ENCODE results near the gene CAPN10. TPM values are rescaled to one million over a fixed set of nuclear protein-coding genes. Genes with fewer than 3 reads are reported as not detected.

CAPN10 gene
- polyA plus RNA-seq, 1 donor (not counting 4 experiments of a cell fraction or from before 2014, with no cell fraction given): 7.1 TPM

DNA sequence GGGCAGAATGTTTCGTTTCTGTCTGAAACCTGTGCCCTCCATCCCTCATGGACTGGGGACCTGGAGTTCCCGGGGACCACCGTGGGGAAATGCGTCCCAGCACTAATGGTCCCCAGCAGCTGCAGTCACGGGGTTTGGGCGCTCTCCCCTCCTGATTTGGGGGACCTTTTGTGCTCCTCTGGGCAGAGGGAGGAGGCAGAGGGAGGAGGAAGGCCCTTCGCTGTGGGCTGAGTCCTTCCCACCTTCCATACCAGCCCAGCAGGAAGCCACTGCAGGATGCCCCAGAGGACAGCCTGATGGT is 41.9 kb downstream of the CAPN10 start:
- DNase-seq (ENCODE audit: low read depth, low spot score) (no peak), FAIRE-seq (no peak)
- Histone ChIP-seq H3K4me3 (ENCODE audit: control insufficient read depth in 2 of 3, extremely low read depth in 1 of 3, insufficient read depth in 2 of 3, low read depth in 1 of 3, low read length in 3 of 3) (no peak overlapping the region), H3K9me3 (ENCODE audit: control insufficient read depth, low read depth, low read length) (no peaks in the 10 kb centered on the region), H3K27ac (ENCODE audit: control insufficient read depth, insufficient read depth, low read length) (no peak overlapping the region), H3K4me1 (ENCODE audit: control insufficient read depth, extremely low read depth, insufficient read depth, low read length) (no peaks in the 10 kb centered on the region), H2AFZ (ENCODE audit: control insufficient read depth, low read length) (no peak overlapping the region), H3K4me2 (ENCODE audit: control insufficient read depth, extremely low read depth, insufficient read depth, low read depth, low read length) (no peak overlapping the region), H3K79me2 (ENCODE audit: control insufficient read depth, insufficient read depth, low read length) (no peaks in the 10 kb centered on the region), H4K20me1 (ENCODE audit: control insufficient read depth, extremely low read depth, insufficient read depth, low read length) (no peaks in the 10 kb centered on the region), H3K36me3 (ENCODE audit: control insufficient read depth in 2 of 2, extremely low read depth in 1 of 2, insufficient read depth in 2 of 2, low read length in 2 of 2) (no peaks in the 10 kb centered on the region), H3K27me3 (ENCODE audit: control insufficient read depth, extremely low read depth, insufficient read depth, low read length) (no peaks in the 10 kb centered on the region), H3K9me1 (ENCODE audit: control insufficient read depth, extremely low read depth, insufficient read depth, low read length) (no peaks in the 10 kb centered on the region), H3K9ac (ENCODE audit: control insufficient read depth, extremely low read depth, insufficient read depth, low read length) (no peak overlapping the region)
- dilution Hi-C loops (cut with MboI; ENCODE audit: extremely low pct_ligation_motif_present, low sequenced_read_pairs): no loop called here
- TF ChIP-seq EZH2 (IDR thresholded peaks at IDR 0.05; ENCODE audit: low read length): no peak
- TF ChIP-seq, protein P1, sequence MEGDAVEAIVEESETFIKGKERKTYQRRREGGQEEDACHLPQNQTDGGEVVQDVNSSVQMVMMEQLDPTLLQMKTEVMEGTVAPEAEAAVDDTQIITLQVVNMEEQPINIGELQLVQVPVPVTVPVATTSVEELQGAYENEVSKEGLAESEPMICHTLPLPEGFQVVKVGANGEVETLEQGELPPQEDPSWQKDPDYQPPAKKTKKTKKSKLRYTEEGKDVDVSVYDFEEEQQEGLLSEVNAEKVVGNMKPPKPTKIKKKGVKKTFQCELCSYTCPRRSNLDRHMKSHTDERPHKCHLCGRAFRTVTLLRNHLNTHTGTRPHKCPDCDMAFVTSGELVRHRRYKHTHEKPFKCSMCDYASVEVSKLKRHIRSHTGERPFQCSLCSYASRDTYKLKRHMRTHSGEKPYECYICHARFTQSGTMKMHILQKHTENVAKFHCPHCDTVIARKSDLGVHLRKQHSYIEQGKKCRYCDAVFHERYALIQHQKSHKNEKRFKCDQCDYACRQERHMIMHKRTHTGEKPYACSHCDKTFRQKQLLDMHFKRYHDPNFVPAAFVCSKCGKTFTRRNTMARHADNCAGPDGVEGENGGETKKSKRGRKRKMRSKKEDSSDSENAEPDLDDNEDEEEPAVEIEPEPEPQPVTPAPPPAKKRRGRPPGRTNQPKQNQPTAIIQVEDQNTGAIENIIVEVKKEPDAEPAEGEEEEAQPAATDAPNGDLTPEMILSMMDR (optimal IDR thresholded peaks at IDR 0.05 in 1 of 3, IDR thresholded peaks at IDR 0.05 in 1 of 3, conservative IDR thresholded peaks at IDR 0.05 in 1 of 3; ENCODE audit: extremely low read depth in 1 of 3, insufficient read depth in 2 of 3, low read length in 3 of 3): no peak

GRCh38 chr2:240628808-240629618 is 42.5 kb downstream of the CAPN10 start:
- FAIRE-seq (no peak), DNase-seq (ENCODE audit: low read depth, low spot score) (no peak)
- H3K79me2 ChIP-seq (ENCODE audit: control insufficient read depth, insufficient read depth, low read length): no peaks in the 10 kb centered on the region
- dilution Hi-C loops (cut with MboI; ENCODE audit: extremely low pct_ligation_motif_present, low sequenced_read_pairs): no loop called here
- H3K27me3 ChIP-seq (ENCODE audit: control insufficient read depth, extremely low read depth, insufficient read depth, low read length): no peaks in the 10 kb centered on the region
- H3K27ac ChIP-seq (ENCODE audit: control insufficient read depth, insufficient read depth, low read length): no peak overlapping the region
- H4K20me1 ChIP-seq (ENCODE audit: control insufficient read depth, extremely low read depth, insufficient read depth, low read length): no peaks in the 10 kb centered on the region
- no peaks in the 10 kb centered on the region for H3K4me1 ChIP-seq (ENCODE audit: control insufficient read depth, extremely low read depth, insufficient read depth, low read length)
- no peak overlapping the region for H2AFZ ChIP-seq (ENCODE audit: control insufficient read depth, low read length)
- H3K9me1 ChIP-seq (ENCODE audit: control insufficient read depth, extremely low read depth, insufficient read depth, low read length): no peaks in the 10 kb centered on the region
- no peak overlapping the region for H3K9ac ChIP-seq (ENCODE audit: control insufficient read depth, extremely low read depth, insufficient read depth, low read length)
- H3K9me3 ChIP-seq (ENCODE audit: control insufficient read depth, low read depth, low read length): no peaks in the 10 kb centered on the region
- no peaks in the 10 kb centered on the region for H3K36me3 ChIP-seq (ENCODE audit: control insufficient read depth in 2 of 2, extremely low read depth in 1 of 2, insufficient read depth in 2 of 2, low read length in 2 of 2)
- TF ChIP-seq EZH2 (IDR thresholded peaks at IDR 0.05; ENCODE audit: low read length): no peak
- TF ChIP-seq, protein P1 (optimal IDR thresholded peaks at IDR 0.05 in 1 of 3, IDR thresholded peaks at IDR 0.05 in 1 of 3, conservative IDR thresholded peaks at IDR 0.05 in 1 of 3; ENCODE audit: extremely low read depth in 1 of 3, insufficient read depth in 2 of 3, low read length in 3 of 3): no peak
- H3K4me3 ChIP-seq (ENCODE audit: control insufficient read depth in 2 of 3, extremely low read depth in 1 of 3, insufficient read depth in 2 of 3, low read depth in 1 of 3, low read length in 3 of 3): no peak overlapping the region
- H3K4me2 ChIP-seq (ENCODE audit: control insufficient read depth, extremely low read depth, insufficient read depth, low read depth, low read length): no peak overlapping the region

Measured in keratinocyte (primary cell).